OCI-M2 (cell line): ENCODE measurements around the gene FLT4.

Experiments used
- DNase-seq: peaks from one replicate; lab custom pipeline; 2025; ENCODE audit not compliant: unreplicated experiment; lab: John Stamatoyannopoulos, UW

The FLT4 gene

GRCh38 chr5:180628211-180628610 is 21.2 kb downstream of the FLT4 start:
- no peak for DNase-seq

GRCh38 chr5:180627386-180628120 is 21.8 kb downstream of the FLT4 start:
- DNase-seq = no peak

- no peak for DNase-seq
Measured at GRCh38 chr5:180626661-180627385, 22.6 kb downstream of the FLT4 start.

GRCh38 chr5:180625791-180626660 is 23.4 kb downstream of the FLT4 start:
- no peak for DNase-seq

GRCh38 chr5:180625125-180625790 is 24.1 kb downstream of the FLT4 start:
- DNase-seq = no peak

- no peak for DNase-seq
Measured at GRCh38 chr5:180624587-180624986, 24.8 kb downstream of the FLT4 start.

- DNase-seq = no peak
Measured at GRCh38 chr5:180623844-180624243, 25.6 kb downstream of the FLT4 start.

GRCh38 chr5:180623411-180623834 is 26.0 kb downstream of the FLT4 start:
- no peak for DNase-seq

GRCh38 chr5:180622910-180623309 is 26.5 kb downstream of the FLT4 start:
- no peak for DNase-seq

GRCh38 chr5:180621311-180621710 is 28.1 kb downstream of the FLT4 start:
- no peak for DNase-seq

- no peak for DNase-seq
Measured at GRCh38 chr5:180620014-180620413, 29.4 kb downstream of the FLT4 start.

- DNase-seq = no peak
Measured at GRCh38 chr5:180619563-180619915, 29.9 kb downstream of the FLT4 start.

GRCh38 chr5:180618829-180619562 is 30.4 kb downstream of the FLT4 start:
- no peak for DNase-seq

GRCh38 chr5:180618487-180618828 is 30.9 kb downstream of the FLT4 start:
- no peak for DNase-seq

GRCh38 chr5:180613814-180614188 is 35.6 kb downstream of the FLT4 start:
- DNase-seq = no peak

GRCh38 chr5:180613188-180613813 is 36.1 kb downstream of the FLT4 start:
- no peak for DNase-seq

GRCh38 chr5:180612683-180613082 is 36.7 kb downstream of the FLT4 start:
- DNase-seq = no peak

GRCh38 chr5:180611140-180611850 is 38.1 kb downstream of the FLT4 start:
- no peak for DNase-seq

GRCh38 chr5:180609817-180610550 is 39.4 kb downstream of the FLT4 start:
- no peak for DNase-seq
